Testis (tissue), 2 donors: ENCODE data around the gene LIPN.

Source experiments
- CTCF ChIP-seq, 3 experiments: fragments of 450-650 bp in 2 of 3; fragments of 200-600 bp in 1 of 3; sonication (generic) in 1 of 3; IDR thresholded peaks; one replicate each; pipeline ENCODE4 v1.5.1; 2016 to 2019; ENCODE audit warnings: antibody characterized with exemption in 3 of 3, mild to moderate bottlenecking in 2 of 3, moderate library complexity in 1 of 3
- POLR2A ChIP-seq: fragments of 450-650 bp; IDR thresholded peaks from one replicate; pipeline ENCODE4 v1.6.1; 2017; ENCODE audit warnings: antibody characterized with exemption, mild to moderate bottlenecking, moderate library complexity

- TF ChIP-seq CTCF (IDR thresholded peaks at IDR 0.05) (no peak), POLR2A (no peak)
Observed at GRCh38 chr10:88731296-88731695, 28.5 kb upstream of the LIPN start.
